DMS153 treated with DMSO at 0.1 percent for 48 hours (cell line): Measurements from ENCODE around the gene WDFY4.

Experiments
- DNase-seq: peaks from one replicate; lab custom pipeline; 2025; ENCODE audit not compliant: unreplicated experiment; lab: John Stamatoyannopoulos, UW

Gene WDFY4

GRCh38 chr10:48768144-48768766 lies 83.6 kb downstream of the WDFY4 start:
- DNase-seq = no peak

GRCh38 chr10:48768926-48769325 lies 84.3 kb downstream of the WDFY4 start:
- DNase-seq = no peak

GRCh38 chr10:48769706-48770435 lies 85.2 kb downstream of the WDFY4 start:
- no peak for DNase-seq

GRCh38 chr10:48770561-48771089 lies 86.0 kb downstream of the WDFY4 start:
- no peak for DNase-seq

- no peak for DNase-seq
Observed at GRCh38 chr10:48771234-48771633, 86.6 kb downstream of the WDFY4 start.

GRCh38 chr10:48772059-48772458 lies 87.4 kb downstream of the WDFY4 start:
- DNase-seq = no peak

GRCh38 chr10:48773580-48773979 lies 88.9 kb downstream of the WDFY4 start:
- DNase-seq = no peak

GRCh38 chr10:48774416-48775205 lies 89.9 kb downstream of the WDFY4 start:
- DNase-seq = no peak

- no peak for DNase-seq
Observed at GRCh38 chr10:48775206-48775517, 90.5 kb downstream of the WDFY4 start.

- no peak for DNase-seq
Observed at GRCh38 chr10:48776005-48776522, 91.4 kb downstream of the WDFY4 start.

GRCh38 chr10:48776528-48776927 lies 91.9 kb downstream of the WDFY4 start:
- no peak for DNase-seq

GRCh38 chr10:48777110-48777509 lies 92.4 kb downstream of the WDFY4 start:
- no peak for DNase-seq

- DNase-seq = no peak
Observed at GRCh38 chr10:48778193-48778857, 93.7 kb downstream of the WDFY4 start.

- DNase-seq = no peak
Observed at GRCh38 chr10:48779077-48779476, 94.4 kb downstream of the WDFY4 start.

GRCh38 chr10:48779546-48780152 lies 95.0 kb downstream of the WDFY4 start:
- no peak for DNase-seq

GRCh38 chr10:48780341-48780740 lies 95.7 kb downstream of the WDFY4 start:
- no peak for DNase-seq

GRCh38 chr10:48782386-48782785 lies 97.7 kb downstream of the WDFY4 start:
- no peak for DNase-seq

- DNase-seq = no peak
Observed at GRCh38 chr10:48784031-48784430, 99.4 kb downstream of the WDFY4 start.

- DNase-seq = no peak
Observed at GRCh38 chr10:48785796-48786195, 101.1 kb downstream of the WDFY4 start.

- DNase-seq = no peak
Observed at GRCh38 chr10:48786606-48787282, 102.1 kb downstream of the WDFY4 start.
